HEK293 (cell line): ENCODE data around the gene NTSR2.

Source experiments
- CTCF ChIA-PET: fragments of 350-600 bp; formaldehyde crosslinking; extraction: SDS; loops from one replicate; lab custom pipeline; 2021; ENCODE audit warnings: antibody characterized with exemption; lab: Yijun Ruan, JAX
- POLR2A ChIA-PET: fragments of 300-600 bp; formaldehyde crosslinking; extraction: SDS; loops from one replicate; lab custom pipeline; 2020; ENCODE audit warnings: antibody characterized with exemption, inconsistent platforms; lab: Yijun Ruan, JAX
- H3K27ac ChIP-seq: fragments of 200-500 bp; sonication (Bioruptor generic); 2 replicates; pipeline ENCODE4 v1.5.1; 2014; ENCODE audit warnings: low read depth, low read length, control low read depth, inconsistent platforms; ENCODE audit errors: extremely low read depth
- H3K36me3 ChIP-seq, 2 experiments: fragments of 200-500 bp in 1 of 2; sonication (Bioruptor generic) in 1 of 2; 1 replicate in 1 of 2; 2 replicates in 1 of 2; pipeline ENCODE4 v1.5.1; 2014 to 2017; ENCODE audit warnings: inconsistent platforms in 2 of 2, low read length in 2 of 2; ENCODE audit not compliant: control insufficient read depth in 2 of 2, insufficient read depth in 1 of 2
- H3K4me1 ChIP-seq: fragments of 200-500 bp; sonication (Bioruptor generic); 2 replicates; pipeline ENCODE4 v1.5.1; 2014; ENCODE audit warnings: mild to moderate bottlenecking, low read length, inconsistent platforms; ENCODE audit not compliant: control insufficient read depth, insufficient read depth
- H3K4me3 ChIP-seq: 2 replicates; pipeline ENCODE4 v1.5.1; 2011; ENCODE audit warnings: low read depth, mild to moderate bottlenecking, control low read depth, low read length, moderate library complexity
- H3K9me3 ChIP-seq: fragments of 200-500 bp; sonication (Bioruptor generic); 2 replicates; pipeline ENCODE4 v1.5.1; 2014; ENCODE audit warnings: low read depth, low read length, inconsistent platforms; ENCODE audit not compliant: control insufficient read depth, insufficient read depth
- BCL11B ChIP-seq: fragments of 450-650 bp; formaldehyde crosslinking; IDR thresholded peaks from 2 replicates; pipeline ENCODE4 v1.5.1; 2016; ENCODE audit warnings: low read depth, missing biosample characterization, missing genetic modification characterization
- HOXA7 ChIP-seq: sonication (generic); formaldehyde crosslinking; IDR thresholded peaks from 2 replicates; pipeline ENCODE4 v1.8.1; 2022; ENCODE audit warnings: missing genetic modification reagents, borderline replicate concordance
- IKZF3 ChIP-seq: fragments of 450-650 bp; IDR thresholded peaks from 2 replicates; pipeline ENCODE4 v1.5.0; 2018; ENCODE audit warnings: missing biosample characterization, mild to moderate bottlenecking, missing genetic modification characterization, moderate library complexity
- KLF1 ChIP-seq: fragments of 450-650 bp; formaldehyde crosslinking; IDR thresholded peaks from 2 replicates; pipeline ENCODE4 v1.5.1; 2016; ENCODE audit warnings: missing biosample characterization, missing genetic modification characterization
- OVOL3 ChIP-seq: fragments of 450-650 bp; formaldehyde crosslinking; IDR thresholded peaks from 2 replicates; pipeline ENCODE4 v1.5.1; 2016; ENCODE audit warnings: missing biosample characterization, missing genetic modification characterization
- PRDM6 ChIP-seq: fragments of 450-650 bp; formaldehyde crosslinking; IDR thresholded peaks from 2 replicates; pipeline ENCODE4 v1.5.1; 2017; ENCODE audit warnings: missing biosample characterization, missing genetic modification characterization
- SCRT1 ChIP-seq: fragments of 450-650 bp; formaldehyde crosslinking; IDR thresholded peaks from 2 replicates; pipeline ENCODE4 v1.5.1; 2016; ENCODE audit warnings: missing biosample characterization, missing genetic modification characterization, borderline replicate concordance
- SP2 ChIP-seq: fragments of 450-650 bp; formaldehyde crosslinking; IDR thresholded peaks from 2 replicates; pipeline ENCODE4 v1.5.1; 2016; ENCODE audit warnings: missing biosample characterization, missing genetic modification characterization
- TRIM28 ChIP-seq: IDR thresholded peaks from 2 replicates; pipeline ENCODE4 v1.6.1; 2011; ENCODE audit warnings: low read length, control low read depth, borderline replicate concordance
- ZBTB17 ChIP-seq: fragments of 450-650 bp; formaldehyde crosslinking; IDR thresholded peaks from 2 replicates; pipeline ENCODE4 v1.5.1; 2016; ENCODE audit warnings: missing biosample characterization, missing genetic modification characterization
- ZBTB8A ChIP-seq: fragments of 450-650 bp; formaldehyde crosslinking; IDR thresholded peaks from 2 replicates; pipeline ENCODE4 v1.5.1; 2016; ENCODE audit warnings: missing biosample characterization, missing genetic modification characterization
- ZFHX2 ChIP-seq: fragments of 450-650 bp; formaldehyde crosslinking; conservative IDR thresholded peaks from 2 replicates; pipeline ENCODE4 v1.5.1; 2016; ENCODE audit warnings: missing biosample characterization, missing genetic modification characterization
- ZFP41 ChIP-seq: fragments of 450-650 bp; formaldehyde crosslinking; IDR thresholded peaks from 2 replicates; pipeline ENCODE4 v1.5.1; 2016; ENCODE audit warnings: missing biosample characterization, missing genetic modification characterization, borderline replicate concordance
- ZNF121 ChIP-seq: fragments of 450-650 bp; formaldehyde crosslinking; IDR thresholded peaks from 2 replicates; pipeline ENCODE4 v1.5.1; 2016; ENCODE audit warnings: missing biosample characterization, missing genetic modification characterization
- ZNF16 ChIP-seq: fragments of 450-650 bp; formaldehyde crosslinking; IDR thresholded peaks from 2 replicates; pipeline ENCODE4 v1.5.1; 2016; ENCODE audit warnings: low read depth, missing biosample characterization, missing genetic modification characterization
- ZNF174 ChIP-seq: fragments of 450-650 bp; formaldehyde crosslinking; IDR thresholded peaks from 2 replicates; pipeline ENCODE4 v1.5.0; 2017; ENCODE audit warnings: missing biosample characterization, mild to moderate bottlenecking, missing genetic modification characterization
- ZNF214 ChIP-seq: fragments of 450-650 bp; formaldehyde crosslinking; IDR thresholded peaks from 2 replicates; pipeline ENCODE4 v1.5.1; 2017; ENCODE audit warnings: missing biosample characterization, mild to moderate bottlenecking, missing genetic modification characterization, borderline replicate concordance
- ZNF324 ChIP-seq: fragments of 450-650 bp; formaldehyde crosslinking; IDR thresholded peaks from 2 replicates; pipeline ENCODE4 v1.5.1; 2016; ENCODE audit warnings: missing biosample characterization, missing genetic modification characterization
- ZNF423 ChIP-seq: fragments of 450-650 bp; formaldehyde crosslinking; IDR thresholded peaks from 2 replicates; pipeline ENCODE4 v1.5.1; 2016; ENCODE audit warnings: missing biosample characterization, missing genetic modification characterization
- ZNF530 ChIP-seq: fragments of 450-650 bp; formaldehyde crosslinking; IDR thresholded peaks from 2 replicates; pipeline ENCODE4 v1.5.1; 2016; ENCODE audit warnings: low read depth, missing biosample characterization, missing genetic modification characterization
- ZNF558 ChIP-seq: fragments of 450-650 bp; formaldehyde crosslinking; IDR thresholded peaks from 2 replicates; pipeline ENCODE4 v1.5.1; 2016; ENCODE audit warnings: missing biosample characterization, missing genetic modification characterization
- ZNF610 ChIP-seq: fragments of 450-650 bp; formaldehyde crosslinking; IDR thresholded peaks from 2 replicates; pipeline ENCODE4 v1.5.1; 2016; ENCODE audit warnings: missing biosample characterization, missing genetic modification characterization, borderline replicate concordance
- ZNF639 ChIP-seq: fragments of 450-650 bp; formaldehyde crosslinking; IDR thresholded peaks from 2 replicates; pipeline ENCODE4 v1.5.1; 2016; ENCODE audit warnings: missing biosample characterization, missing genetic modification characterization
- ZNF701 ChIP-seq: fragments of 450-650 bp; formaldehyde crosslinking; IDR thresholded peaks from 2 replicates; pipeline ENCODE4 v1.5.1; 2016; ENCODE audit warnings: missing biosample characterization, missing genetic modification characterization
- ZNF830 ChIP-seq: fragments of 450-650 bp; IDR thresholded peaks from 2 replicates; pipeline ENCODE4 v1.5.0; 2018; ENCODE audit warnings: missing biosample characterization, missing genetic modification characterization, low read depth, mild to moderate bottlenecking, moderate library complexity
- ZXDB ChIP-seq: fragments of 450-650 bp; formaldehyde crosslinking; IDR thresholded peaks from 2 replicates; pipeline ENCODE4 v1.5.1; 2016; ENCODE audit warnings: missing biosample characterization, missing genetic modification characterization
- TF ChIP-seq, protein P1 (sequence below): fragments of 450-650 bp; formaldehyde crosslinking; IDR thresholded peaks from 2 replicates; pipeline ENCODE4 v1.5.1; 2016; ENCODE audit warnings: missing biosample characterization, missing genetic modification characterization
- TF ChIP-seq, protein P2 (sequence below): fragments of 450-650 bp; formaldehyde crosslinking; IDR thresholded peaks from 2 replicates; pipeline ENCODE4 v1.5.1; 2016; ENCODE audit warnings: missing biosample characterization, missing genetic modification characterization

Gene NTSR2

GRCh38 chr2:11698009-11698922, 28.3 kb upstream of the NTSR2 start:
- Histone ChIP-seq H3K9me3 (no peaks in the 10 kb centered on the region), H3K36me3 (no peaks in the 10 kb centered on the region), H3K27ac (no peak overlapping the region), H3K4me3 (no peak overlapping the region), H3K4me1 (no peaks in the 10 kb centered on the region)
- TF ChIP-seq ZBTB8A (tag by site-specific recombination) (no peak), ZXDB (tag by site-specific recombination) (no peak), KLF1 (tag by site-specific recombination) (no peak), ZNF214 (tag by site-specific recombination) (no peak), OVOL3 (no peak), ZNF423 (tag by site-specific recombination) (no peak), HOXA7 (CRISPR knock-in tag) (no peak), ZNF324 (no peak), ZBTB17 (no peak), ZNF121 (tag by site-specific recombination) (no peak), IKZF3 (tag by site-specific recombination) (no peak), BCL11B (tag by site-specific recombination) (no peak), ZFP41 (tag by site-specific recombination) (no peak), PRDM6 (tag by site-specific recombination) (no peak)
- POLR2A ChIA-PET: interaction anchor here (0.5 kb wide), 1 partner anchor 21 kb away, joined by 3 read pairs; no protein-coding TSS in a partner anchor
- CTCF ChIA-PET: interaction anchor here (0.6 to 1.9 kb wide), 7 partner anchors 9 to 81 kb away, joined by 3 to 10 read pairs (median 6); no protein-coding TSS in a partner anchor

DNA sequence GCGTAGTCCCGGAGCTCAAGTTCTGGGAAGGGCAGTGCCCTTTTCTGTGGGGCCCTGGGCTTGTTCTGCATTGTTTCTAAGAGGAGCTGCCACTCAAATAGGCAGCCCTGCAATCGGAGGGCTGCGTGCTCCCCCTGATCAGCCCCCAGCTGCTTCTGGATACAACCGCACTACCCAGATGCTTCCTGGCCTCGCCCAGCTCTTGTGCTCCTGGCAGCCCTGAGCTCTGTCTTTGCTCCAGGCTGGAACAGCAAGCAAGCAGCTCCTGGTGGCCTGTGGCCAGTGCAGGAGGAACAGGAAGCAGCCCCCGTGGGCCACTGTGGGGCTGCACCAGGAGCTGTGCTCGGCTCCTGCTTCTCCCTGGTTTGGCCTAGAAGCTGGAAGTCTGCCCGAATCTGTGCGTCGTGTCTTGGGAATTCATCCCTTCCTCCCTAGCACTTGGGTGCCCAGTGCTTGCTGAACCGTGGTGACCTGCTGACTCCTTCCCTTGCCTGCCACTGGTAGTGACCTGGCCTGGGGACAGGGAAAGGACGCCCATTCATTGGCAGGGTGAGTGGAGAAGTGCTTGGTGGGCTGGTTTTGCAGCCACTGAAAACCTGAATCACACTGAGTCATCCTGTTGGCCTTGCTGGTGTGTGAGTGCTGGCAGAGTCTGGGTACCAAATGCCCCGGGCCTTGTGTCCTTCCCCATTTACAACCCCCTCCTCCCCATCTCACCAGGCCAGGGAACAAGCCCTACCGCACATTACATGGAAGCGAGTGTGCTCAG, 27.3 kb upstream of the NTSR2 start:
- POLR2A ChIA-PET: no interaction called here
- Histone ChIP-seq H3K4me3 (no peak overlapping the region), H3K9me3 (no peaks in the 10 kb centered on the region), H3K27ac (no peak overlapping the region), H3K4me1 (no peaks in the 10 kb centered on the region), H3K36me3 (no peaks in the 10 kb centered on the region)
- CTCF ChIA-PET: interaction anchor here (1.2 to 2.4 kb wide), 5 partner anchors 9 to 87 kb away, joined by 5 to 13 read pairs (median 9); no protein-coding TSS in a partner anchor
- TF ChIP-seq ZNF639 (tag by site-specific recombination) (no peak), SCRT1 (tag by site-specific recombination) (no peak), ZNF530 (no peak), ZNF610 (no peak), ZFHX2 (tag by site-specific recombination) (no peak), ZNF16 (tag by site-specific recombination) (no peak), TRIM28 (no peak), ZNF701 (tag by site-specific recombination) (no peak), ZNF174 (tag by site-specific recombination) (no peak), SP2 (tag by site-specific recombination) (no peak), ZNF558 (tag by site-specific recombination) (no peak), ZNF830 (tag by site-specific recombination) (no peak)
- TF ChIP-seq, protein P1, sequence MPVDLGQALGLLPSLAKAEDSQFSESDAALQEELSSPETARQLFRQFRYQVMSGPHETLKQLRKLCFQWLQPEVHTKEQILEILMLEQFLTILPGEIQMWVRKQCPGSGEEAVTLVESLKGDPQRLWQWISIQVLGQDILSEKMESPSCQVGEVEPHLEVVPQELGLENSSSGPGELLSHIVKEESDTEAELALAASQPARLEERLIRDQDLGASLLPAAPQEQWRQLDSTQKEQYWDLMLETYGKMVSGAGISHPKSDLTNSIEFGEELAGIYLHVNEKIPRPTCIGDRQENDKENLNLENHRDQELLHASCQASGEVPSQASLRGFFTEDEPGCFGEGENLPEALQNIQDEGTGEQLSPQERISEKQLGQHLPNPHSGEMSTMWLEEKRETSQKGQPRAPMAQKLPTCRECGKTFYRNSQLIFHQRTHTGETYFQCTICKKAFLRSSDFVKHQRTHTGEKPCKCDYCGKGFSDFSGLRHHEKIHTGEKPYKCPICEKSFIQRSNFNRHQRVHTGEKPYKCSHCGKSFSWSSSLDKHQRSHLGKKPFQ (tag by site-specific recombination): no peak
- TF ChIP-seq, protein P2, sequence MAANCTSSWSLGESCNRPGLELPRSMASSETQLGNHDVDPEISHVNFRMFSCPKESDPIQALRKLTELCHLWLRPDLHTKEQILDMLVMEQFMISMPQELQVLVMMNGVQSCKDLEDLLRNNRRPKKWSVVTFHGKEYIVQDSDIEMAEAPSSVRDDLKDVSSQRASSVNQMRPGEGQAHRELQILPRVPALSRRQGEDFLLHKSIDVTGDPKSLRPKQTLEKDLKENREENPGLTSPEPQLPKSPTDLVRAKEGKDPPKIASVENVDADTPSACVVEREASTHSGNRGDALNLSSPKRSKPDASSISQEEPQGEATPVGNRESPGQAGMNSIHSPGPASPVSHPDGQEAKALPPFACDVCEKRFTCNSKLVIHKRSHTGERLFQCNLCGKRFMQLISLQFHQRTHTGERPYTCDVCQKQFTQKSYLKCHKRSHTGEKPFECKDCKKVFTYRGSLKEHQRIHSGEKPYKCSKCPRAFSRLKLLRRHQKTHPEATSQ: no peak
